NCI-H2171 (cell line): ENCODE data around the gene GRAP.

Experiments
- DNase-seq: peaks from one replicate; lab custom pipeline; 2025; lab: John Stamatoyannopoulos, UW

GRAP gene

GRCh38 chr17:18984273-18985114 is 62.3 kb downstream of the GRAP start:
- no peak for DNase-seq

GRCh38 chr17:18981642-18982424 is 64.9 kb downstream of the GRAP start:
- no peak for DNase-seq

GRCh38 chr17:18981335-18981641 is 65.5 kb downstream of the GRAP start:
- DNase-seq, result no peak

GRCh38 chr17:18980682-18981334 is 65.9 kb downstream of the GRAP start:
- DNase-seq, result no peak

GRCh38 chr17:18978655-18979054 is 68.1 kb downstream of the GRAP start:
- DNase-seq, result no peak

- DNase-seq, result no peak
These were observed 68.7 kb downstream of the GRAP start for GRCh38 chr17:18978050-18978449.

- DNase-seq, result no peak
These were observed 69.1 kb downstream of the GRAP start for GRCh38 chr17:18977646-18978045.

GRCh38 chr17:18977021-18977420 is 69.7 kb downstream of the GRAP start:
- DNase-seq, result no peak

- no peak for DNase-seq
These were observed 70.6 kb downstream of the GRAP start for GRCh38 chr17:18976201-18976600.

- no peak for DNase-seq
These were observed 71.2 kb downstream of the GRAP start for GRCh38 chr17:18975597-18975996.

GRCh38 chr17:18974407-18975149 is 72.2 kb downstream of the GRAP start:
- no peak for DNase-seq

- no peak for DNase-seq
These were observed 75.0 kb downstream of the GRAP start for GRCh38 chr17:18971801-18972200.
